HG03025 (cell line): ENCODE measurements around the gene MCM3.

Source experiments
- ATAC-seq: cut with Tn5 transposase; IDR thresholded peaks from one replicate; pipeline ENCODE4 v1.9.1; 2021; ENCODE audit warnings: mild to moderate bottlenecking, moderate library complexity; ENCODE audit not compliant: unreplicated experiment, low FRiP score

The MCM3 gene

DNA sequence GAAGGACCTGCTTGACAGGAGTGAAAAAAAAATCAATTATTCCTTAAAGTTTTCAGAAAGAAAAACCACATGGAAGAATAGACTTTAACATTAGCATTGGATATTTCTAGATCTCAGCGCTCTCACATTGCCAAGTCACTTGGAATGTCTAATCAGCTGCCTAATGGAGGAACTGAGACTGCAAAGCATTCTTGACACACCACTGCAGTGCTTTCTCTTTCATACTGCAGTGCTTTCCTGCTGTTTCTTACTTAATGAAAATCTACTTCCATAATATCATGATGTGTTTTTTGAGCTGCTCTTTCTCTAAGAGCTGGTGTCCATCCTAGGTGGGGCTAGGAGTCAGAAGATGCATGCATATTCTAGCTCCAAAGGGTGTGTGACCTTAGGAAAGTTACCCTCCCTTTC, 20.4 kb upstream of the MCM3 start:
- peak; percentile 50 for ATAC-seq

GRCh38 chr6:52303178-52303577, 18.6 kb upstream of the MCM3 start:
- no peak for ATAC-seq

DNA sequence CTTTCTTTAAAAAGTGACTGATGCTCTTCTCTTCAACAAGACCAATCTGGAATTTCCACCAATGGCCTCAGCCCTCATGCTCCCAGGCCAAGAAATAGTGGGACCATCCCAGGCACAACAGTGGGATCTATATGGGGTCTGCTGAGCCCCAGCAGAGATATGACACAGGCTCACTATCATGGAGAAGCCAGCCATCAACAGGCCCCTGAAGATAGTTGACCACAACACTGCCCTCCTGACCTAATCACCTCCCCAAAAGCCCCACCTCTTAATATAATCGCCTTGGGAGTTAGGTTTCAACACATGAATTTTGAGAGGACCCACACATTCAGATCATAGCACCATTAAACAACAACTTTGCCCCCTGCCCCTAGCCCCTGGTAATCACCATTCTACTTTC, 16.8 kb upstream of the MCM3 start:
- ATAC-seq = no peak

- ATAC-seq = no peak
Observed at GRCh38 chr6:52300489-52300931, 16.0 kb upstream of the MCM3 start.

GRCh38 chr6:52299653-52300052, 15.1 kb upstream of the MCM3 start:
- ATAC-seq = no peak

GRCh38 chr6:52297433-52297832, 12.9 kb upstream of the MCM3 start:
- ATAC-seq = no peak

GRCh38 chr6:52293067-52293466, 8.5 kb upstream of the MCM3 start:
- no peak for ATAC-seq

GRCh38 chr6:52288841-52289240, 4.3 kb upstream of the MCM3 start:
- no peak for ATAC-seq

- no peak for ATAC-seq
Observed at GRCh38 chr6:52288216-52288615, 3.7 kb upstream of the MCM3 start.

DNA sequence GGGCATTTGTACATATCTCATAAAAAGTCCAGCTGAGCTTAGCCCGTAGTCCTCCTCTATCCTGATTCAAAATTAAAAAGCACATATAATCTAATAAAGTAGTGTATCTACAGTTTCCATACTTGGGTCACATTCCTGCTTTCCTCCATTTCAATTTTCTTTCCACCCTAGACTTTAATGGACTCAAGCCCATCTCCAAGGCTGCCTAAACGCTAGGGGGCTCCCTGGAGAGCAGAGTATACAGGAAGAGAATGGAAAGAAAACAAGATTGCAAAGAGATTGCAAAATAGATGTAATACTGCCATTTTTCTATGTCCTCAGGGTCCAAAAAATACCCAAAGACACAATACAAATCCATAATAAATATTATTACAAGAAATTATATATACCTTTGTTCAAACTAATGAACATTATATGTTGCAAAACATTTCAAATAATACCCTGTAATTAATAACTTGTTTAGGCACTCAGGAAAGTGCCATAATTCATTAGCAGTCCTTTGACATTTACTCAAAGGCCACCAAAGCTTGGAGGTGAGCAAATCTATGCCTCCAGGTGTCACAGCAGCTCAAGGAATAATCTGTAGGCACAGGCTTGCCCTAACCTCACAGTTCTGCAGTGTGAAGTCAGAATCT, 2.4 kb upstream of the MCM3 start:
- no peak for ATAC-seq

GRCh38 chr6:52285177-52286068, 881 bp upstream of the MCM3 start:
- ATAC-seq = no peak

- ATAC-seq = no peak
Observed at GRCh38 chr6:52284131-52284459, 447 bp downstream of the MCM3 start.

- no peak for ATAC-seq
Observed at GRCh38 chr6:52283111-52283510, 1.4 kb downstream of the MCM3 start.

DNA sequence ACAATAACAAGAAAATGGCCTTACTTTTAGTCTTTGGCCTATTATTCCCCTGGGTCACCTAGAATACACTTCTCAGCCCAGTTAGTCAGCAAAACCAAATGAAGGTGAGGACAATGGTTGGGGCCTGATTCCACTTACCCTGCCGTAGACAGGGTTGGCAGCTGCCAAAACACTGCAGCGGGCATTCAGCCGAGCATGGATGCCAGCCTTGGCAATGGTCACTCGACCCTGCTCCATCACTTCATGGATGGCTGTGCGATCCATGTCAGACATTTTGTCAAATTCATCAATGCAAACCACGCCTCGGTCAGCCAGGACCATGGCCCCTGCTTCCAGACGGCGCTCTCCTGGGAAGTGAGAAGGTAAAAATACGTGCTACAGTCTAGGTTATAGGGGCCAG, 8.4 kb downstream of the MCM3 start:
- ATAC-seq = no peak

DNA sequence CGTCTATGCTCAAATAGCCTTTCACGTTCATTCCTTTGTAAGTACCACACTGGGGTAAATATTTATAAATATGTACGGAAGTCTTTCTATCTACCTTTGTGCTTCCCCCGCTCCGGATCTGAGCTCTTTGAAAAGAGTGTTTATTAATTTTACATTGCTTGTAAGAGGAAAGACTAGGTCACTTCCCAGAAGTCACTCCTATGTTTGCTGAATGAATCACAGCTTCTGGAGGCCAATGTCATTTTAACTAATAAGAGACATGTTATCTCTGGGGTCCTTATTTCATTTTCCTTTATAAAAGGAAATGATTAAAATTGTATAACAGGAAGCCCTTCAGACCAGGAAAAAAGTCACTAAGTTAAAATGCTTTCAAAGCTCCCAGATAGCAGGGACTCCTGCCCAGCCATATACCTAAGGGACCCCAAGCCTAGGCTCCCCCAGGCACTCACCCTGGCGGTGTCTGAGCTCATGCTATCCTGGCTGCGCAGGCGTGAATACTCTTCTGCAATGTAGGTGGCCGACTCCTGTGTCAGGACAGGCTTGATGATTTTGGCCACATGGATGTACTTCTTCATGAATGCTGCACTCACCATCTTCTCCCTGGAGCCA, 12.6 kb downstream of the MCM3 start:
- ATAC-seq = no peak

DNA sequence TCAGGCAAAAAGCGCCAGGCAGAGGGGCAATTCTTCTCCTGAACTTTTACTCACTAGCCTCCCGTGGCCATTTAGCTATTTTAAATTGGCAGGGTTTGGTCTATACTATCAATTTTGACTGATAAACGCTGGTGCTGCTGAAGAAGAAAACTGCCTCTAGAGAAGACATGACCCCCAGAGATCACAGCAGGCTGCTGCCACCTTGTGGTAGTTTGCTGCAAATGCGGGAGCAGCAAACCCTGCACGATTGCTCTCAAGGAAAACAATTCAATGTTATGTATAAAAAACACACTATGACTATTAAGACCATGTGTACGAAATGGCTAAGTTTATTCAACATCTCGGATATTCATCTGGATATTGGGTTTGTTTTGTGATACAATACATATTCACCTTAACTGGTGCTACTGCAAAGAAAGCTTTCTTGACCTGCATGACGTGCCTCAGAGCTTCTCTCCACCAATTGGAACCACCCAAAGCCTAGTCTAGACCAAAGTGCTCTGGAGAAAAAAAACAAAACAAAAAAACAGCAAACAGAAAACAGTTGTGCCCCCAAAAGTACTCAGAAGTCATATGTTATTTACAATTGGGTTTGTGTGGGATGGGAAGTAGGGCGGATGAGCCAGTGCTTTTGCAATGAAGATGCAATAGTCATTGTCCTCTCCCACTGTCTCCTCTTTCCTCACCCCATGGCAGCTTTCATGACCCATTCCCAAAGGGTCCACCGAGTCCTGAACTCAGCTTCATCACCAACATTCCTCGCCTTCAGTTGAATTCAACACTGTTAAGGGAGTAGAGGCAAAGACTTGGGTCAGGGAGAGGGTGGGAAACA, 20.6 kb downstream of the MCM3 start:
- no peak for ATAC-seq

DNA sequence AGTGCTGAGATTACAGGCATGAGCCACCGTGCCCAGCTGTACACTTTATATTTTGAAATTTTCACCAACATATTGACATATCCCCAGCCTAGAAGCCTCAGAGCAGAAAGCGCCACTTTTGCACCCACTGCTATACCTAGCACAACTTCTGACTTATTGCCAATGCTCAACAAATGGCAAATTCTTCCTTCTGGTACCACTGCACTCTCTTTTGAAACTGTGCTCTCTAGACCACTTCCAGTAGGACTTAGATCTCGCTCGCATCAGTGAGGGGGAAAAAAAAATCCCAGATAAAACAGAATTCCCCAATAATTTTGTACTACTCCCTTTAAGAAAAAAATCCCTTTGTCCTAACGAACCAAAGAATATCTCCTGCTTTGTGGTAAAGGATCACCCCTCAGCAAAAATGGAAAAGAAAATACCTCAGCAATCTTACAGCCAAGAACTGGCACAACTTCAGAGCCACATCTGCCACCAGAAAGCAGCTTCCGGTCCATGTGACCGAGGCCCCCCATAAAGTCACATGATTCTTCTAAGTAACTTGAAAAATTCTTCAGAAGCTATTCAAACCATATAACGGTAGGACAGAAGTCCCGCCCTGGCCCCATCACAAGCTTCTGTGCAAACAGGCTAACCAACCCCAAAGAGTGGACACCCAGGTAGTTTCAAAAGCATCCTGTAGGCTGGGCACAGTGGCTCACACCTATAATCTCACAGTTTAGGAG, 21.8 kb downstream of the MCM3 start:
- no peak for ATAC-seq

DNA sequence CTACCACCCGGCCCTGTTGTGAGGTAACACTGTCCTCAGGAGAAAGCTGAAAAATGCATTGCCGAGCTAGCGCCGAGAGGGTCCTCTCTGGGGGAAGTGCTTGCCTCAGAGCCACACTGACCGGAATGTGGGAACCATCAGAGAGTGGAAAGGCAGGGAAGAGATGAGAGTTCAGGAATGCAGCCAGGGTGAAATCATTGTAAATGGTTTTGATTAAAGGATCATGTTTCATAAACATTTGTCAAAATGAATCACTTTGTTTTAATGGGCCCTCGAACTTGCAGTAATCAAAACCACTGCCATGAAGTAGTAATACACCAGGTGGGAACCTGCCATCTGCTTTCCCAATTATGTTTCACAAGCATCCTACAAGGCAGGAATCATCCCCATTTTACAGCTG, 23.3 kb downstream of the MCM3 start:
- ATAC-seq = no peak

- no peak for ATAC-seq
Observed at GRCh38 chr6:52260634-52261033, 23.9 kb downstream of the MCM3 start.

DNA sequence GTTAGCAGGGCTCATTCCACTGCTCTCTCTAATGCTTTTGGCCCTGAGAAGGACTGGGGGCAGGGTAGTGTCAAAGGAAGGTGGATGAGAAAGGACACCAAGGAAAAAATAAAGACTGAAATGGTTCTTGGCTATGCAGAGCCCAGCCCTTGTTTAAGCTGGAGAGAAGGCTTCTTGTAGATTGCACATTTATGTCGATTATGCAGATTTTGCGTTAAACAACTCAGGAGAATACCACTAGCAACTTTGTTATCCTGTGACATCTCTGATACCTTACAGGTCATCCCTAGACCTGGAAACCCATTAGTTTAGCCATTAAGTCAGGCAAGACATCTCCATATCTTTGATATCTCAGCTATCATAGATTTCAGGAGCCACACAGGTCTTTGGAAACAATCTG, 29.1 kb downstream of the MCM3 start:
- no peak for ATAC-seq
